K562 (cell line): ENCODE measurements around the gene USP49. TPM values are rescaled to one million over a fixed set of nuclear protein-coding genes. Genes with fewer than 3 reads are reported as not detected.

Experiments used
- CEBPG ChIP-seq, 3 experiments: fragments of 200-800 bp in 1 of 3; sonication (Bioruptor generic) in 1 of 3; sonication (generic) in 1 of 3; formaldehyde crosslinking in 1 of 3; IDR thresholded peaks in 2 of 3; conservative IDR thresholded peaks in 1 of 3; 2 replicates each; pipeline versions ENCODE4 v1.6.1 to v1.8.0; 2016 to 2022; ENCODE audit warnings: missing compliant biosample characterization in 2 of 3, missing genetic modification characterization in 2 of 3, mild to moderate bottlenecking in 1 of 3, missing genetic modification reagents in 1 of 3
- CTCF ChIP-seq, 3 experiments: IDR thresholded peaks in 2 of 3; conservative IDR thresholded peaks in 1 of 3; 2 replicates each; pipeline ENCODE4 v1.5.1; 2011 to 2012; ENCODE audit warnings: low read length in 3 of 3, mild to moderate bottlenecking in 3 of 3, control low read depth in 2 of 3, improper control_type of control experiment in 1 of 3, inconsistent platforms in 1 of 3, low read depth in 1 of 3, mixed read lengths in 1 of 3, moderate library complexity in 1 of 3; ENCODE audit not compliant: insufficient read depth in 2 of 3
- DDX20 ChIP-seq: fragments of 450-650 bp; IDR thresholded peaks from 2 replicates; pipeline ENCODE4 v1.6.1; 2016; ENCODE audit warnings: missing genetic modification characterization, low read depth, mild to moderate bottlenecking, missing compliant biosample characterization, moderate library complexity
- GTF2F1 ChIP-seq: IDR thresholded peaks from 2 replicates; pipeline ENCODE4 v1.6.1; 2011; ENCODE audit warnings: low read depth, low read length, improper control_type of control experiment
- ID3 ChIP-seq, 2 experiments: fragments of 250-450 bp in 1 of 2; fragments of 450-650 bp in 1 of 2; sonication (Bioruptor Pico) in 1 of 2; IDR thresholded peaks; 2 replicates each; pipeline versions ENCODE4 v1.6.1 to v1.8.0; 2016 to 2021; ENCODE audit warnings: mild to moderate bottlenecking in 2 of 2, moderate library complexity in 2 of 2, missing compliant biosample characterization in 1 of 2, missing genetic modification characterization in 1 of 2
- IRF2 ChIP-seq: sonication (generic); formaldehyde crosslinking; IDR thresholded peaks from 2 replicates; pipeline ENCODE4 v1.8.1; 2022; ENCODE audit warnings: mild to moderate bottlenecking, missing genetic modification reagents
- KLF6 ChIP-seq: fragments of 250-450 bp; sonication (Bioruptor Pico); IDR thresholded peaks from 2 replicates; pipeline ENCODE4 v1.4.0; 2020; ENCODE audit warnings: mild to moderate bottlenecking, moderate library complexity, borderline replicate concordance
- NCOA6 ChIP-seq: fragments of 450-650 bp; IDR thresholded peaks from 2 replicates; pipeline ENCODE4 v1.6.1; 2017; ENCODE audit warnings: mild to moderate bottlenecking
- NFIX ChIP-seq: fragments of 250-450 bp; sonication (Bioruptor Pico); IDR thresholded peaks from 2 replicates; pipeline ENCODE4 v1.4.0; 2020; ENCODE audit warnings: low read depth, mild to moderate bottlenecking, moderate library complexity
- TAL1 ChIP-seq: fragments of 450-650 bp; IDR thresholded peaks from 2 replicates; pipeline ENCODE4 v1.6.1; 2016; ENCODE audit warnings: mild to moderate bottlenecking
- XRCC3 ChIP-seq: fragments of 450-650 bp; IDR thresholded peaks from 2 replicates; pipeline ENCODE4 v1.6.1; 2017; ENCODE audit warnings: mild to moderate bottlenecking, moderate library complexity
- ZBTB40 ChIP-seq, 2 experiments: fragments of 450-650 bp in 1 of 2; sonication (generic) in 1 of 2; formaldehyde crosslinking in 1 of 2; IDR thresholded peaks; 2 replicates each; pipeline versions ENCODE4 v1.7.1 to v1.9.0; 2016 to 2022; ENCODE audit warnings: inconsistent platforms in 1 of 2, mild to moderate bottlenecking in 1 of 2, missing genetic modification reagents in 1 of 2
- ZFP1 ChIP-seq: fragments of 450-650 bp; formaldehyde crosslinking; IDR thresholded peaks from 2 replicates; pipeline ENCODE4 v1.4.0; 2020; ENCODE audit warnings: mild to moderate bottlenecking, mixed read lengths
- ZNF778 ChIP-seq: fragments of 450-650 bp; formaldehyde crosslinking; IDR thresholded peaks from 2 replicates; pipeline ENCODE4 v1.4.0; 2020; ENCODE audit warnings: mild to moderate bottlenecking, moderate library complexity
- polyA plus RNA-seq, 8 experiments: library from polyadenylated mRNA; depleted of rRNA in 4 of 8; stranded (reverse) in 5 of 8; unstranded in 3 of 8; fragments of >200 nt; fragmentation: Nextera tagmentation in 2 of 8; fragmentation: Illumina TruSeq in 1 of 8; extraction: Ambion mirVana in 2 of 8; extraction: Trizol in 1 of 8; gene quantifications; 2 replicates each; pipeline versions ENCODE4 v1.2.1 to v1.2.3, GENCODE V29; 2011 to 2014; ENCODE audit warnings: inconsistent platforms in 1 of 8, missing spikeins in 1 of 8
- total RNA-seq, 7 experiments: library from RNA; depleted of rRNA in 6 of 7; stranded (reverse); fragments of >200 nt in 6 of 7; fragmentation: Illumina TruSeq in 2 of 7; extraction: Trizol in 2 of 7; gene quantifications; 2 replicates each; pipeline versions ENCODE4 v1.2.1 to v1.2.3, GENCODE V29; 2011 to 2021; ENCODE audit warnings: low replicate concordance in 1 of 7

The USP49 gene
- total and polyA plus RNA-seq, 9 of the 15 experiments (the other 6 are each of a cell fraction or from before 2014, with no cell fraction given) = 1.0 to 9.9 (median 6.5) TPM

- TF ChIP-seq ZNF778 (no peak), KLF6 (CRISPR knock-in tag) (no peak), ZFP1 (no peak), IRF2 (CRISPR knock-in tag) (no peak), NCOA6 (no peak), NFIX (CRISPR knock-in tag) (no peak), TAL1 (no peak; the same call in 1 of the 2 replicates), ZBTB40 (IDR thresholded peaks at IDR 0.05) (no peak; the same call in 1 of the 2 replicates), ZBTB40 (CRISPR knock-in tag; IDR thresholded peaks at IDR 0.05) (no peak), ID3 (CRISPR knock-in tag; IDR thresholded peaks at IDR 0.05) (no peak), ID3 (tag; IDR thresholded peaks at IDR 0.05) (peak; percentile 65; the same call in 1 of the 2 replicates), CTCF (IDR thresholded peaks at IDR 0.05 in 2 of 3, conservative IDR thresholded peaks at IDR 0.05 in 1 of 3; ENCODE audit: insufficient read depth in 2 of 3, low read depth in 1 of 3, low read length in 3 of 3) (peak in 1 of 3 experiments; percentile 1; a peak in 1 of 6 replicates), XRCC3 (no peak), GTF2F1 (no peak), DDX20 (tag) (no peak), CEBPG (CRISPR knock-in tag; IDR thresholded peaks at IDR 0.05) (0 out of 2 replicates have a peak, but pooled peaks have one; percentile 20), CEBPG (tag; conservative IDR thresholded peaks at IDR 0.05 in 1 of 2, IDR thresholded peaks at IDR 0.05 in 1 of 2) (peak; percentile 9 to 79; a peak in 2 of 4 replicates)
Observed at GRCh38 chr6:41895300-41896233, at the start of gene USP49 (continued).
